GM12878 (cell line): Measurements from ENCODE around the gene MAP1LC3B. TPM values are rescaled to one million over a fixed set of nuclear protein-coding genes. Genes with fewer than 3 reads are reported as not detected.

ENCODE experiments used
- ATAC-seq: fragments of 200-7000 bp; cut with Tn5 transposase; 3 replicates; pipeline ENCODE4 v1.9.1; 2020; ENCODE audit warnings: mild to moderate bottlenecking, moderate library complexity
- BruUV-seq: library from RNA; stranded (reverse); fragments of 400-500 nt; replicated peaks from 2 replicates; lab custom pipeline; 2021; lab: Mats Ljungman, UMichigan
- CTCF ChIA-PET: fragments of 300-600 bp; sonication (Branson Sonifier 250); formaldehyde crosslinking; extraction: SDS; loops from one replicate; lab custom pipeline; 2021; ENCODE audit warnings: inconsistent platforms; lab: Yijun Ruan, JAX
- POLR2A ChIA-PET: fragments of 350-600 bp; formaldehyde crosslinking; extraction: SDS; loops from one replicate; lab custom pipeline; 2021; ENCODE audit warnings: inconsistent platforms; lab: Charles Lee
- RAD21 ChIA-PET: fragments of 300-600 bp; sonication (Branson Sonifier 250); formaldehyde crosslinking; loops from one replicate; lab custom pipeline; 2023; ENCODE audit warnings: antibody characterized with exemption; ENCODE audit not compliant: unreplicated experiment; lab: Charles Lee
- SMC1A ChIA-PET: fragments of 300-600 bp; sonication (Branson Sonifier 250); formaldehyde crosslinking; loops from one replicate; lab custom pipeline; 2023; ENCODE audit not compliant: unreplicated experiment, uncharacterized antibody; lab: Charles Lee
- DNase-seq: peaks from one replicate; pipeline ENCODE4 v3.0.0-alpha.2; 2011; ENCODE audit warnings: low read depth, low spot score
- FAIRE-seq: peaks from 3 replicates; lab custom pipeline; 2011; peaks lifted over from hg19 to GRCh38; lab: Jason Lieb, UNC
- H2AFZ ChIP-seq: 2 replicates; pipeline ENCODE4 v1.6.0; 2011; ENCODE audit warnings: low read depth, low read length, control low read depth; ENCODE audit not compliant: control insufficient read depth
- H3K27ac ChIP-seq: 2 replicates; pipeline ENCODE4 v1.5.1; 2011; ENCODE audit warnings: control low read depth; ENCODE audit not compliant: control insufficient read depth, insufficient read depth
- H3K27me3 ChIP-seq, 2 experiments: replicated peaks in 1 of 2; 2 replicates each; pipeline versions ENCODE4 v1.6.0 to v1.6.1; 2011; ENCODE audit warnings: low read length in 1 of 2; ENCODE audit not compliant: control insufficient read depth in 2 of 2, insufficient read depth in 2 of 2
- H3K36me3 ChIP-seq, 2 experiments: 2 replicates each; pipeline ENCODE4 v1.5.1; 2011; ENCODE audit warnings: low read length in 1 of 2; ENCODE audit not compliant: control insufficient read depth in 2 of 2, insufficient read depth in 2 of 2
- H3K4me1 ChIP-seq: 2 replicates; pipeline ENCODE4 v1.6.1; 2011; ENCODE audit warnings: mild to moderate bottlenecking, low read length, moderate library complexity, mixed read lengths; ENCODE audit not compliant: control insufficient read depth, insufficient read depth
- H3K4me2 ChIP-seq: 2 replicates; pipeline ENCODE4 v1.6.0; 2011; ENCODE audit warnings: control low read depth; ENCODE audit not compliant: control insufficient read depth, insufficient read depth
- H3K4me3 ChIP-seq: fragments of 200-600 bp; sonication (generic); 2 replicates; pipeline ENCODE4 v1.5.1; 2016
- H3K79me2 ChIP-seq: 2 replicates; pipeline ENCODE4 v1.6.0; 2011; ENCODE audit warnings: low read length; ENCODE audit not compliant: control insufficient read depth, insufficient read depth
- H3K9ac ChIP-seq: 2 replicates; pipeline ENCODE4 v1.8.0; 2011; ENCODE audit warnings: low read length, control low read depth, mixed read lengths; ENCODE audit not compliant: control insufficient read depth, insufficient read depth
- H3K9me3 ChIP-seq: replicated peaks from 3 replicates; pipeline ENCODE4 v1.5.1; 2011; ENCODE audit warnings: mild to moderate bottlenecking, low read length; ENCODE audit not compliant: control insufficient read depth, insufficient read depth
- H4K20me1 ChIP-seq: 2 replicates; pipeline ENCODE4 v1.6.0; 2011; ENCODE audit not compliant: control insufficient read depth, insufficient read depth
- CREB1 ChIP-seq: IDR thresholded peaks from 2 replicates; pipeline ENCODE4 v1.6.1; 2012; ENCODE audit warnings: low read depth, mild to moderate bottlenecking, inconsistent platforms
- CREM ChIP-seq: IDR thresholded peaks from 2 replicates; pipeline ENCODE4 v1.6.1; 2014; ENCODE audit warnings: antibody characterized with exemption, low read depth
- EGR1 ChIP-seq, 2 experiments: IDR thresholded peaks; 1 replicate in 1 of 2; 2 replicates in 1 of 2; pipeline ENCODE4 v1.6.1; 2011 to 2012; ENCODE audit warnings: low read depth in 2 of 2, low read length in 2 of 2, borderline replicate concordance in 1 of 2, mild to moderate bottlenecking in 1 of 2, moderate library complexity in 1 of 2
- IKZF1 ChIP-seq: fragments of 450-650 bp; conservative IDR thresholded peaks from 2 replicates; pipeline ENCODE4 v1.6.1; 2017; ENCODE audit warnings: antibody characterized with exemption, mild to moderate bottlenecking
- RCOR1 ChIP-seq: conservative IDR thresholded peaks from 2 replicates; pipeline ENCODE4 v1.6.1; 2012; ENCODE audit warnings: low read depth, low read length, improper control_type of control experiment
- SIN3A ChIP-seq: IDR thresholded peaks from 2 replicates; pipeline ENCODE4 v1.6.1; 2012; ENCODE audit warnings: low read depth, low read length, improper control_type of control experiment
- SPI1 ChIP-seq: IDR thresholded peaks from 2 replicates; pipeline ENCODE4 v1.6.1; 2011; ENCODE audit warnings: low read depth, mild to moderate bottlenecking, low read length, moderate library complexity, borderline replicate concordance; ENCODE audit not compliant: insufficient read depth
- TCF12 ChIP-seq: IDR thresholded peaks from 2 replicates; pipeline ENCODE4 v1.6.1; 2011; ENCODE audit warnings: low read depth, mild to moderate bottlenecking, low read length
- WRNIP1 ChIP-seq: IDR thresholded peaks from 2 replicates; pipeline ENCODE4 v1.6.1; 2011; ENCODE audit warnings: low read depth, low read length, improper control_type of control experiment, borderline replicate concordance
- ZNF622 ChIP-seq: fragments of 450-650 bp; IDR thresholded peaks from 2 replicates; pipeline ENCODE4 v1.6.1; 2017; ENCODE audit warnings: mild to moderate bottlenecking, inconsistent platforms
- WGBS: methylation state at CpG from one replicate; pipeline ENCODE4 v1.1.6; 2016; ENCODE audit warnings: low lambda C conversion rate; ENCODE audit not compliant: insufficient replicate concordance, insufficient coverage; ENCODE audit errors: missing lambda C conversion rate; 5-methylcytosine and 5-hydroxymethylcytosine counted together
- in situ Hi-C: fragments of 300-500 bp; cut with MboI; formaldehyde crosslinking; loops from 9 replicates; pipeline ENCODE4 v1.14.3; 2018; ENCODE audit warnings: mixed read lengths
- intact Hi-C: fragments of 100-400 bp; cut with micrococcal nuclease; formaldehyde crosslinking; loops from one replicate; pipeline ENCODE4 v1.14.2; 2022; ENCODE audit not compliant: unreplicated experiment
- polyA plus RNA-seq, 11 experiments: library from polyadenylated mRNA; depleted of rRNA in 4 of 11; unstranded in 6 of 11; stranded (reverse) in 5 of 11; fragments of >200 nt; fragmentation: Nextera tagmentation in 4 of 11; fragmentation: Illumina TruSeq in 1 of 11; extraction: Ambion mirVana in 4 of 11; extraction: Trizol in 1 of 11; gene quantifications; 1 replicate in 1 of 11; 2 replicates in 10 of 11; pipeline versions ENCODE4 v1.2.1 to v1.2.3, GENCODE V29; 2011 to 2016; ENCODE audit warnings: inconsistent platforms in 2 of 11, missing spikeins in 2 of 11, low read depth in 1 of 11
- total RNA-seq, 4 experiments: library from RNA; depleted of rRNA in 3 of 4; stranded (reverse); fragments of >200 nt in 3 of 4; fragmentation: Illumina TruSeq in 1 of 4; extraction: Trizol in 1 of 4; gene quantifications; 2 replicates each; pipeline versions ENCODE4 v1.2.1 to v1.2.3, GENCODE V29; 2013 to 2021
- TF ChIP-seq, protein P1 (sequence below): fragments of 450-650 bp; formaldehyde crosslinking; IDR thresholded peaks from 2 replicates; pipeline ENCODE4 v1.5.0; 2022; ENCODE audit warnings: mild to moderate bottlenecking, missing genetic modification characterization
- TF ChIP-seq, protein P2 (sequence below): IDR thresholded peaks from 2 replicates; pipeline ENCODE4 v1.6.1; 2011; ENCODE audit warnings: borderline replicate concordance, low read depth, mild to moderate bottlenecking, moderate library complexity, low read length; ENCODE audit not compliant: insufficient read depth, poor library complexity, severe bottlenecking
- TF ChIP-seq, protein P3 (sequence below): IDR thresholded peaks from 2 replicates; pipeline ENCODE4 v1.6.1; 2012; ENCODE audit warnings: low read depth, low read length, improper control_type of control experiment
- TF ChIP-seq, protein P4 (sequence below): IDR thresholded peaks from 2 replicates; pipeline ENCODE4 v1.6.1; 2012; ENCODE audit warnings: low read length, inconsistent platforms

Gene MAP1LC3B
- total and polyA plus RNA-seq, 10 of the 15 experiments (the other 5 are each of a cell fraction or from before 2014, with no cell fraction given) = 6.1 to 42.8 (median 13.7) TPM

DNA sequence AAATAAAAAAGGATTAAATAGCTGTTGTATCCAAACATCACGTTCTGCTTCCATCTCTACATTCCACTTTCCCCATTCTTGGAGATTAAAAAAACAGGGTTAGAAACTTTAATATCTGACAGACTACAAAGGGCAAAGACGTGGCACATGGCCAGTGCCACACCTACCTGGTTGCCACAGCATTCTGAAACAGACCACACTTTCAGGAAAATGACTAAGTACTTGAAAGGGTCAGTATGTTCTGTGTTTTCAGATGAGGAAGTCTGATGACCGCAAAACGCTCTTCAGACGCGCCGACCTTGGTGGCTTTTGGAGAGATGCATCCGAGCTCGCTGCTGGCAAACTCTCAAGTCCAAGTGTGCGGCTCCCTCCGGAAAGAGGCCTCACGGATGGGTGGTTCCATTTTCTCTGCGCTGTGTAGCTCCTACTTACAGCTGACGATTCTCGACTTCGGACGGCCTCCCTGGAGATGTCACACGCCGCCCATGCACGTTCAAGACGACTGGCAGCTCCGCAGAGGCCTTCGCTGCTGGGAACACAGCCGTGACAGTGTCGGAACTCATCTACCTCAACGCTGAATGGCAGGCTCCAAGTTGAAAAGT, 15.5 kb downstream of the MAP1LC3B start:
- peaks cover 0 to 3% of the 10 kb centered on the region in 2 experiments; a peak in 2 of 4 replicates for H3K27me3 ChIP-seq
- no peak overlapping the region for H3K27ac ChIP-seq
- H3K9me3 ChIP-seq = no peaks in the 10 kb centered on the region; the same call in 2 of the 3 replicates
- FAIRE-seq (peak; percentile 88), DNase-seq (peak; percentile 84), ATAC-seq (peak; percentile 95)
- ChIA-PET POLR2A (interaction anchor here (0.9 kb wide), 1 partner anchor 11 kb away, joined by 3 read pairs; no protein-coding TSS in a partner anchor), CTCF (interaction anchor here (1.0 to 1.4 kb wide), 2 partner anchors 12 to 13 kb away, joined by 3 to 4 read pairs; no protein-coding TSS in a partner anchor), RAD21 (interaction anchor here (0.9 to 1.3 kb wide), 2 partner anchors 9 to 13 kb away, joined by 4 to 5 read pairs; no protein-coding TSS in a partner anchor), SMC1A (interaction anchor here (0.8 to 1.5 kb wide), 3 partner anchors 13 to 125 kb away, joined by 3 to 4 read pairs (median 4); no protein-coding TSS in a partner anchor)
- no peaks in the 10 kb centered on the region for H3K79me2 ChIP-seq
- in situ Hi-C loops = no loop called here
- H2AFZ ChIP-seq = no peak overlapping the region
- intact Hi-C loops = no loop called here
- H4K20me1 ChIP-seq = no peaks in the 10 kb centered on the region; the same call in none of the 2 replicates
- no TSS peak for BruUV-seq
- H3K4me1 ChIP-seq = peaks cover 11% of the 10 kb centered on the region
- H3K4me2 ChIP-seq = peak overlapping the region; percentile 88
- H3K9ac ChIP-seq = no peak overlapping the region; the same call in 1 of the 2 replicates
- H3K4me3 ChIP-seq = no peak overlapping the region
- WGBS = 3% methylated on average over 26 of the region's 26 CpGs
- H3K36me3 ChIP-seq = 0 out of 4 replicates have a peak, but pooled peaks cover 0 to 2% of the 10 kb centered on the region in 2 experiments
- TF ChIP-seq WRNIP1 = no peak
- 0 out of 2 replicates have a peak, but pooled peaks have one; percentile 3 for TF ChIP-seq TCF12
- no peak for TF ChIP-seq EGR1 (IDR thresholded peaks at IDR 0.05; ENCODE audit: borderline replicate concordance in 1 of 2, low read depth in 2 of 2, low read length in 2 of 2)
- TF ChIP-seq CREM = 0 out of 2 replicates have a peak, but pooled peaks have one; percentile 33
- TF ChIP-seq, protein P1, sequence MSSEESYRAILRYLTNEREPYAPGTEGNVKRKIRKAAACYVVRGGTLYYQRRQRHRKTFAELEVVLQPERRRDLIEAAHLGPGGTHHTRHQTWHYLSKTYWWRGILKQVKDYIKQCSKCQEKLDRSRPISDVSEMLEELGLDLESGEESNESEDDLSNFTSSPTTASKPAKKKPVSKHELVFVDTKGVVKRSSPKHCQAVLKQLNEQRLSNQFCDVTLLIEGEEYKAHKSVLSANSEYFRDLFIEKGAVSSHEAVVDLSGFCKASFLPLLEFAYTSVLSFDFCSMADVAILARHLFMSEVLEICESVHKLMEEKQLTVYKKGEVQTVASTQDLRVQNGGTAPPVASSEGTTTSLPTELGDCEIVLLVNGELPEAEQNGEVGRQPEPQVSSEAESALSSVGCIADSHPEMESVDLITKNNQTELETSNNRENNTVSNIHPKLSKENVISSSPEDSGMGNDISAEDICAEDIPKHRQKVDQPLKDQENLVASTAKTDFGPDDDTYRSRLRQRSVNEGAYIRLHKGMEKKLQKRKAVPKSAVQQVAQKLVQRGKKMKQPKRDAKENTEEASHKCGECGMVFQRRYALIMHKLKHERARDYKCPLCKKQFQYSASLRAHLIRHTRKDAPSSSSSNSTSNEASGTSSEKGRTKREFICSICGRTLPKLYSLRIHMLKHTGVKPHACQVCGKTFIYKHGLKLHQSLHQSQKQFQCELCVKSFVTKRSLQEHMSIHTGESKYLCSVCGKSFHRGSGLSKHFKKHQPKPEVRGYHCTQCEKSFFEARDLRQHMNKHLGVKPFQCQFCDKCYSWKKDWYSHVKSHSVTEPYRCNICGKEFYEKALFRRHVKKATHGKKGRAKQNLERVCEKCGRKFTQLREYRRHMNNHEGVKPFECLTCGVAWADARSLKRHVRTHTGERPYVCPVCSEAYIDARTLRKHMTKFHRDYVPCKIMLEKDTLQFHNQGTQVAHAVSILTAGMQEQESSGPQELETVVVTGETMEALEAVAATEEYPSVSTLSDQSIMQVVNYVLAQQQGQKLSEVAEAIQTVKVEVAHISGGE (CRISPR knock-in tag) = no peak
- TF ChIP-seq SIN3A = no peak
- TF ChIP-seq, protein P2, sequence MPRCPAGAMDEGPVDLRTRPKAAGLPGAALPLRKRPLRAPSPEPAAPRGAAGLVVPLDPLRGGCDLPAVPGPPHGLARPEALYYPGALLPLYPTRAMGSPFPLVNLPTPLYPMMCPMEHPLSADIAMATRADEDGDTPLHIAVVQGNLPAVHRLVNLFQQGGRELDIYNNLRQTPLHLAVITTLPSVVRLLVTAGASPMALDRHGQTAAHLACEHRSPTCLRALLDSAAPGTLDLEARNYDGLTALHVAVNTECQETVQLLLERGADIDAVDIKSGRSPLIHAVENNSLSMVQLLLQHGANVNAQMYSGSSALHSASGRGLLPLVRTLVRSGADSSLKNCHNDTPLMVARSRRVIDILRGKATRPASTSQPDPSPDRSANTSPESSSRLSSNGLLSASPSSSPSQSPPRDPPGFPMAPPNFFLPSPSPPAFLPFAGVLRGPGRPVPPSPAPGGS = peak; percentile 13
- TF ChIP-seq, protein P3, sequence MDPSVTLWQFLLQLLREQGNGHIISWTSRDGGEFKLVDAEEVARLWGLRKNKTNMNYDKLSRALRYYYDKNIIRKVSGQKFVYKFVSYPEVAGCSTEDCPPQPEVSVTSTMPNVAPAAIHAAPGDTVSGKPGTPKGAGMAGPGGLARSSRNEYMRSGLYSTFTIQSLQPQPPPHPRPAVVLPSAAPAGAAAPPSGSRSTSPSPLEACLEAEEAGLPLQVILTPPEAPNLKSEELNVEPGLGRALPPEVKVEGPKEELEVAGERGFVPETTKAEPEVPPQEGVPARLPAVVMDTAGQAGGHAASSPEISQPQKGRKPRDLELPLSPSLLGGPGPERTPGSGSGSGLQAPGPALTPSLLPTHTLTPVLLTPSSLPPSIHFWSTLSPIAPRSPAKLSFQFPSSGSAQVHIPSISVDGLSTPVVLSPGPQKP = no peak
- TF ChIP-seq RCOR1 = no peak
- TF ChIP-seq ZNF622 = no peak
- TF ChIP-seq CREB1 = peak; percentile 55
- peak; percentile 89 for TF ChIP-seq IKZF1
- TF ChIP-seq, protein P4, sequence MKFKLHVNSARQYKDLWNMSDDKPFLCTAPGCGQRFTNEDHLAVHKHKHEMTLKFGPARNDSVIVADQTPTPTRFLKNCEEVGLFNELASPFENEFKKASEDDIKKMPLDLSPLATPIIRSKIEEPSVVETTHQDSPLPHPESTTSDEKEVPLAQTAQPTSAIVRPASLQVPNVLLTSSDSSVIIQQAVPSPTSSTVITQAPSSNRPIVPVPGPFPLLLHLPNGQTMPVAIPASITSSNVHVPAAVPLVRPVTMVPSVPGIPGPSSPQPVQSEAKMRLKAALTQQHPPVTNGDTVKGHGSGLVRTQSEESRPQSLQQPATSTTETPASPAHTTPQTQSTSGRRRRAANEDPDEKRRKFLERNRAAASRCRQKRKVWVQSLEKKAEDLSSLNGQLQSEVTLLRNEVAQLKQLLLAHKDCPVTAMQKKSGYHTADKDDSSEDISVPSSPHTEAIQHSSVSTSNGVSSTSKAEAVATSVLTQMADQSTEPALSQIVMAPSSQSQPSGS = 0 out of 2 replicates have a peak, but pooled peaks have one; percentile 42
- peak; percentile 89 for TF ChIP-seq SPI1
